GM18526 (cell line): ENCODE results near the gene NSD1.

Experiments
- POLR2A ChIP-seq: IDR thresholded peaks from 3 replicates; pipeline ENCODE4 v1.6.1; 2011; ENCODE audit not compliant: insufficient read length; ENCODE audit errors: extremely low read depth

Gene NSD1, protein sequence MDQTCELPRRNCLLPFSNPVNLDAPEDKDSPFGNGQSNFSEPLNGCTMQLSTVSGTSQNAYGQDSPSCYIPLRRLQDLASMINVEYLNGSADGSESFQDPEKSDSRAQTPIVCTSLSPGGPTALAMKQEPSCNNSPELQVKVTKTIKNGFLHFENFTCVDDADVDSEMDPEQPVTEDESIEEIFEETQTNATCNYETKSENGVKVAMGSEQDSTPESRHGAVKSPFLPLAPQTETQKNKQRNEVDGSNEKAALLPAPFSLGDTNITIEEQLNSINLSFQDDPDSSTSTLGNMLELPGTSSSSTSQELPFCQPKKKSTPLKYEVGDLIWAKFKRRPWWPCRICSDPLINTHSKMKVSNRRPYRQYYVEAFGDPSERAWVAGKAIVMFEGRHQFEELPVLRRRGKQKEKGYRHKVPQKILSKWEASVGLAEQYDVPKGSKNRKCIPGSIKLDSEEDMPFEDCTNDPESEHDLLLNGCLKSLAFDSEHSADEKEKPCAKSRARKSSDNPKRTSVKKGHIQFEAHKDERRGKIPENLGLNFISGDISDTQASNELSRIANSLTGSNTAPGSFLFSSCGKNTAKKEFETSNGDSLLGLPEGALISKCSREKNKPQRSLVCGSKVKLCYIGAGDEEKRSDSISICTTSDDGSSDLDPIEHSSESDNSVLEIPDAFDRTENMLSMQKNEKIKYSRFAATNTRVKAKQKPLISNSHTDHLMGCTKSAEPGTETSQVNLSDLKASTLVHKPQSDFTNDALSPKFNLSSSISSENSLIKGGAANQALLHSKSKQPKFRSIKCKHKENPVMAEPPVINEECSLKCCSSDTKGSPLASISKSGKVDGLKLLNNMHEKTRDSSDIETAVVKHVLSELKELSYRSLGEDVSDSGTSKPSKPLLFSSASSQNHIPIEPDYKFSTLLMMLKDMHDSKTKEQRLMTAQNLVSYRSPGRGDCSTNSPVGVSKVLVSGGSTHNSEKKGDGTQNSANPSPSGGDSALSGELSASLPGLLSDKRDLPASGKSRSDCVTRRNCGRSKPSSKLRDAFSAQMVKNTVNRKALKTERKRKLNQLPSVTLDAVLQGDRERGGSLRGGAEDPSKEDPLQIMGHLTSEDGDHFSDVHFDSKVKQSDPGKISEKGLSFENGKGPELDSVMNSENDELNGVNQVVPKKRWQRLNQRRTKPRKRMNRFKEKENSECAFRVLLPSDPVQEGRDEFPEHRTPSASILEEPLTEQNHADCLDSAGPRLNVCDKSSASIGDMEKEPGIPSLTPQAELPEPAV (N-terminal part only)

GRCh38 chr5:177133096-177133852 lies at the start of gene NSD1:
Gene NSD1 (plus strand): TSS chr5:177133773. CDS start chr5:177135104, 1,331 bp downstream.
- TF ChIP-seq POLR2A, result peak; percentile 67

GRCh38 chr5:177084175-177084574 lies 49.4 kb upstream of the NSD1 start:
- TF ChIP-seq POLR2A, result no peak

GRCh38 chr5:177085985-177086653 lies 47.5 kb upstream of the NSD1 start:
- TF ChIP-seq POLR2A, result no peak

DNA sequence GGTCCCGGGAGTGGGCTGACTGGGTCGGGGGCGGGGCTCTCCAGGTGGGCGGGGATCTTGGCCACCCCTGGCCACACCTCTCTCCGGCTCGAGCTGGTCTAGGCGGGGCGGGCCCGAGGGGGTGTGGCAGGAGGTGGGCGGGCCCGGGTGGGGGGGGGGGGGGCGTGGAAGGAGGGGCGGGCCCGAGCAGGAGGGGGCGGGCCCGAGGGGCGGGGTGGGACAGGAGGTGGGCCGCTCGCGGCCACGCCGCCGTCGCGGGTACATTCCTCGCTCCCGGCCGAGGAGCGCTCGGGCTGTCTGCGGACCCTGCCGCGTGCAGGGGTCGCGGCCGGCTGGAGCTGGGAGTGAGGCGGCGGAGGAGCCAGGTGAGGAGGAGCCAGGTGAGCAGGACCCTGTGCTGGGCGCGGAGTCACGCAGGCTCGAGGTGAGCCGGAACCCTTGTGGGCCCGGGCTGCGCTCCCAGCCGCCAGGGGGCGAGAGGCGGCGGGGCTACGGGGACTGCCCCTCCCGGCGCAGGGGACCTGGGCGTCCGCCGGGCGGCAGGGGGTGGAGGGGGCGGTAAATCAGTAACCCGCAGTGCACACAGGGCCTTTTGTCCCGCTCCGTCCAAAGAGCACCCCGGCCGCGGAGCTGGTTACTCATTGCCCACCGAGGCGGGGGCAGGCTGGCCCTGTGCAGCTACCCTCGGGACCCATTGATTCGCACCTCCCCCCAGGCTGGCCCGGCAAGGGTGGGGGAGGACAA lies 46.7 kb upstream of the NSD1 start, which contains the start of gene FGFR4:
Gene FGFR4 (plus strand): TSS at position 262 of the 744 bp plus-strand sequence. CDS start 2,688 bp downstream, outside the sequence.
- TF ChIP-seq POLR2A, result peak; percentile 22

DNA sequence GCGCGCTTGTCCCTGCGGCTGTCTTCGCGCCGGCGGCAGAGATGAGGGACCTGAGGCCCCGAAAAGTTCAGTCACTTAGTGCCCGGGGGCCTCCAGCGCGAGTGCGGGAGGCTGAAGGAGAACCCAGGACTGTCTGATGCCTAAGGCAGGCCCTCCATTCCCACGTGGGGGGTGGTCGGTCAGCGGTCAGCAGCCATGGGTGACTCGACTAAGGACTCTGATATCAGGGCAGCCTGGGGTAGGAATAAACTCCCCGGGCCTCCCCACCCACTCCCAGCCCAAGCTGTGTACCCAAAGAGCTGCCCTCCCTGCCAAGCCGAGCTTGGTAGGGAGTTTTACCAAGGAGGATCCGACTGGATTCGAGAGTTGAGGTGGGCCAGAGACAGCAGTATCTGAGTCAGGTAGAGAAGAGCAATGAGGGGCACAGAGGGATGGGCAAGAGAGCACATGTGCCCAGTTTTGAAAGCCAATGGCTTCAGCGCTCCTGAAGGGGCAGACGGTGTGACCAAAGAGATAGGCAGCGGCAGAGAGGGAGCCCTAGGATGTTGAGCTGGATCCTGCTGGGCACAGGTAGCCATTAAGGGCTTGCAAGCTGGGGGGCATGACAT lies 46.1 kb upstream of the NSD1 start:
- TF ChIP-seq POLR2A, result no peak

GRCh38 chr5:177089127-177089526 lies 44.4 kb upstream of the NSD1 start:
- TF ChIP-seq POLR2A, result no peak

GRCh38 chr5:177089825-177090641 lies 43.5 kb upstream of the NSD1 start:
- no peak for TF ChIP-seq POLR2A

DNA sequence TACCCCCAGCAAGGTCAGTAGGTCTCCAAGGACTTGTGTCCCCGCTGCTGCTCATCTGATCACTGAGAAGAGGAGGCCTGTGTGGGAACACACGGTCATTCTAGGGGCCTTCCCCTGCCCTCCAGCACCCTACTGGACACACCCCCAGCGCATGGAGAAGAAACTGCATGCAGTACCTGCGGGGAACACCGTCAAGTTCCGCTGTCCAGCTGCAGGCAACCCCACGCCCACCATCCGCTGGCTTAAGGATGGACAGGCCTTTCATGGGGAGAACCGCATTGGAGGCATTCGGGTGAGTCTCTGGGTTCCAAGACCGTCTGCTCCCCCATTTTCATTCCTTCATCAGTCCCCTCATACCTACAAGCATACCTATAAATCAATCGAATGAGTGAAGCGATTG lies 42.8 kb upstream of the NSD1 start:
- TF ChIP-seq POLR2A, result no peak

DNA sequence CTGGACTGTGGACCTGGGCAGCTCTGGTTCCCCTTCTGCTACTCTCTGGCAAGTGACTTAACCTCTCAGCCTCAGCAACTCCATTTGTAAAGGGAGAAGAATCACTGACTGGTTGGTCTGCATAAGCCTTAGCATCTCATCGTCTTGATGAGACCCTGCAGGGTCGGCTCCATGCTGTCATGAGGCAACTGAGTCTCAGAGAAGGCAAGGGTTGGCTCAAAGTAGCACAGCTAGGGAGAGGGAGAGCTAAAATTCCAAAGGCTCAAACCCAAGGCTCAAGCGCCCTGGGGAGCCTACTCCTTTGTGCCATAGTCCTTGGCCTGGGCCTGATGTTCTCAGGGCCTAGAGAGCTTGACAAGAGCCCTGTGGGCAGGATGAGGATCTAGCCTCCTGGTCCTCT lies 42.3 kb upstream of the NSD1 start:
- TF ChIP-seq POLR2A, result no peak

DNA sequence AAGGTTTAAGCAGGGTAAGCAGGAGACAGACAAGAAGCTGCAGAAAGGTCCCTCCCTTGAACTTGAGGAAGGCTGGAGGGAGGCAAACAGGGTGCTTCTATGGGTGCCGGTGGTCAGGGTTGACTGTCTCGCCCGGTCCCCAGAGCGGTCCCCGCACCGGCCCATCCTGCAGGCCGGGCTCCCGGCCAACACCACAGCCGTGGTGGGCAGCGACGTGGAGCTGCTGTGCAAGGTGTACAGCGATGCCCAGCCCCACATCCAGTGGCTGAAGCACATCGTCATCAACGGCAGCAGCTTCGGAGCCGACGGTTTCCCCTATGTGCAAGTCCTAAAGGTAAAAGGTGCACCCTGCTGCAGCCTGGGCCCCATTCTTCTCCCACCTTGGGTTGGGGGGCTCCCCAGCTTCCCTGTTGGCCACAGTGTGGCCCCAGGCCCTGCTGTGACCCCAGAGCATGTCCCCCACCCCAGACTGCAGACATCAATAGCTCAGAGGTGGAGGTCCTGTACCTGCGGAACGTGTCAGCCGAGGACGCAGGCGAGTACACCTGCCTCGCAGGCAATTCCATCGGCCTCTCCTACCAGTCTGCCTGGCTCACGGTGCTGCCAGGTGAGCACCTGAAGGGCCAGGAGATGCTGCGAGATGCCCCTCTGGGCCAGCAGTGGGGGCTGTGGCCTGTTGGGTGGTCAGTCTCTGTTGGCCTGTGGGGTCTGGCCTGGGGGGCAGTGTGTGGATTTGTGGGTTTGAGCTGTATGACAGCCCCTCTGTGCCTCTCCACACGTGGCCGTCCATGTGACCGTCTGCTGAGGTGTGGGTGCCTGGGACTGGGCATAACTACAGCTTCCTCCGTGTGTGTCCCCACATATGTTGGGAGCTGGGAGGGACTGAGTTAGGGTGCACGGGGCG lies 41.1 kb upstream of the NSD1 start:
- no peak for TF ChIP-seq POLR2A
